Activated CD4-positive, alpha-beta T cell treated with anti-CD3 and anti-CD28 coated beads, Interleukin-2, amount 10 ng/mL, durations not matched to agents 24 days and 14 days (primary cell): ENCODE data around the gene EBF3. TPM values are rescaled to one million over a fixed set of nuclear protein-coding genes. Genes with fewer than 3 reads are reported as not detected.

Experiments used
- DNase-seq: peaks from one replicate; pipeline ENCODE4 v3.0.0; 2022
- H3K27ac Mint-ChIP-seq: one replicate; pipeline ENCODE4 v1.8.0; 2022; ENCODE audit warnings: mild to moderate bottlenecking, mixed read lengths
- H3K27me3 Mint-ChIP-seq: one replicate; pipeline ENCODE4 v1.8.0; 2022; ENCODE audit warnings: mixed read lengths
- H3K36me3 Mint-ChIP-seq: one replicate; pipeline ENCODE4 v1.8.0; 2022; ENCODE audit warnings: low read depth, mild to moderate bottlenecking, mixed read lengths
- H3K4me1 Mint-ChIP-seq: one replicate; pipeline ENCODE4 v1.8.0; 2021; ENCODE audit warnings: mixed read lengths
- H3K4me3 Mint-ChIP-seq: one replicate; pipeline ENCODE4 v1.8.0; 2022; ENCODE audit warnings: mild to moderate bottlenecking, moderate library complexity, mixed read lengths
- H3K9me3 Mint-ChIP-seq: one replicate; pipeline ENCODE4 v1.8.0; 2021; ENCODE audit warnings: mixed read lengths
- intact Hi-C: fragments of 100-400 bp; cut with micrococcal nuclease; formaldehyde crosslinking; loops from one replicate; pipeline ENCODE4 v1.15.1; 2023
- total RNA-seq: library from RNA; stranded (reverse); gene quantifications from 2 replicates; pipeline ENCODE4 v1.2.3, GENCODE V29; 2022

EBF3 gene
- total RNA-seq, 1 donor from 2014 or later, result not detected

- Mint-ChIP-seq H3K4me1 (no peaks in the 10 kb centered on the region), H3K27me3 (peaks cover 4% of the 10 kb centered on the region), H3K4me3 (no peak overlapping the region), H3K36me3 (no peaks in the 10 kb centered on the region), H3K9me3 (no peaks in the 10 kb centered on the region), H3K27ac (no peak overlapping the region)
- no peak for DNase-seq
- intact Hi-C loops, result no loop called here
These were observed 110.5 kb downstream of the EBF3 start for GRCh38 chr10:129853562-129853903.

GRCh38 chr10:129852829-129853561 lies 111.1 kb downstream of the EBF3 start:
- DNase-seq, result no peak
- Mint-ChIP-seq H3K27ac (no peak overlapping the region), H3K4me3 (no peak overlapping the region), H3K4me1 (no peaks in the 10 kb centered on the region), H3K9me3 (no peaks in the 10 kb centered on the region), H3K36me3 (no peaks in the 10 kb centered on the region), H3K27me3 (peaks cover 4% of the 10 kb centered on the region)
- intact Hi-C loops, result no loop called here

- no peaks in the 10 kb centered on the region for H3K9me3 Mint-ChIP-seq
- intact Hi-C loops, result no loop called here
- no peak for DNase-seq
- no peaks in the 10 kb centered on the region for H3K4me1 Mint-ChIP-seq
- no peak overlapping the region for H3K27ac Mint-ChIP-seq
- peaks cover 4% of the 10 kb centered on the region for H3K27me3 Mint-ChIP-seq
- no peaks in the 10 kb centered on the region for H3K36me3 Mint-ChIP-seq
- no peak overlapping the region for H3K4me3 Mint-ChIP-seq
These were observed 112.0 kb downstream of the EBF3 start for GRCh38 chr10:129851941-129852640.

DNA sequence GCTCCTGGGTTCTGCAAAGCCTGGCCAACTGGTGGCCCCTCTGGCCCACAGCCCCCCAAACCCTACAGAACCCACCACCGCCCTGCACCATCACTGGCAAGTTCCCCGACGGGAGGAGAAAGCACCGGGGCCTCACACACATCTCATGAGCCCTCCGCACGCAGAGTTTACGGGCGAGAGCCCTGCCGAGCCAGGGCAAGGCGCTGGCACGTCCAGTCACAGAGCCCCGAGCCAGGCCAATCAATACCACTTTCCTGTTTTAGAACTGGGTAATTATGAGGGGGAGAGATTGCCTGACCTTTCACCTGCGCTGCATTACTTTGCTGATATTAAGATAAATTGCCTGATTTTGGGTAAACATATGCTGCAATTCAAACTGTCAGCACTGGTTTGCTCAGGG lies 113.3 kb downstream of the EBF3 start:
- H3K27me3 Mint-ChIP-seq, result peaks cover 4% of the 10 kb centered on the region
- no peak for DNase-seq
- H3K4me3 Mint-ChIP-seq, result no peak overlapping the region
- no peaks in the 10 kb centered on the region for H3K9me3 Mint-ChIP-seq
- H3K36me3 Mint-ChIP-seq, result no peaks in the 10 kb centered on the region
- no peaks in the 10 kb centered on the region for H3K4me1 Mint-ChIP-seq
- intact Hi-C loops, result no loop called here
- no peak overlapping the region for H3K27ac Mint-ChIP-seq

DNA sequence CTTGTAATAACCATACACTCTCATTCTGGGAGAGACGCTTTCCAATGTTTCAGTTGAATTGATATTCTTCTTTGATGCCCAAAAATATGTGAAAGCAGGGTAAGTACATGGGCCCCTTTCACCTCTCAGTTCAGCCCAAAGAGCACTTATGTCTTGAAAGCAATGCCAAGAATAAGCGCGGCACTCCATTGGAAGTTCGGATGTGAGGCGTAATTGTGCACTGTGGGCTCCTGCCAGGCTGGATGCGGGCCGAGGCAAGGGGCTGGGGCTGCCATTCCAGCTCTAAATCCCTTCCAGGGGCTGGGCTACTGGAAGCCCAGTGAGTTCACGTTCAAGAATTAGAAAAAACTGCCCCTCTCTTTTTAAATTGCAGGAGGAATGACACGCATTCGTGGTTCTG lies 113.8 kb downstream of the EBF3 start:
- Mint-ChIP-seq H3K4me1 (no peaks in the 10 kb centered on the region), H3K4me3 (no peak overlapping the region), H3K27me3 (peaks cover 4% of the 10 kb centered on the region), H3K36me3 (no peaks in the 10 kb centered on the region), H3K27ac (no peak overlapping the region), H3K9me3 (no peaks in the 10 kb centered on the region)
- intact Hi-C loops, result no loop called here
- no peak for DNase-seq

DNA sequence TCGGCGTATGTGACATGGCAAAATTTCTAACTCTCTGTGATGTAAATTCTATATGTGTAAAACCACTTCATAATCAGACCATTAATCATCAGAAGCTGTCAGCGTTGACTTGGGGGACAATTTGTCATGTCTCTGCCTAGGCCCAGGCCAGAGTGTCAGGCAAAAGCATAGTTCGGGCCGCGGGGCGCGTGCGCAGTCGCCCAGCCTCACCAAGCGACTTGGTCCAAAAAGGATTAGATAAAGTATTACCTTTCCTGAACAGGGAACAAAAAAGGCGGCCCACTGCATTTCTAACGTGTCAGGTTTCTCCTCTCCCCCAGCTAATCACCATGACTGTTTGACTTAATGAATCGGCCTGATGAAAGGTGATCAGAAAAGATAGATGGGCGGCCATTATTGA lies 114.2 kb downstream of the EBF3 start:
- no peak for DNase-seq
- intact Hi-C loops, result no loop called here
- H3K4me1 Mint-ChIP-seq, result no peaks in the 10 kb centered on the region
- peaks cover 4% of the 10 kb centered on the region for H3K27me3 Mint-ChIP-seq
- H3K36me3 Mint-ChIP-seq, result no peaks in the 10 kb centered on the region
- H3K27ac Mint-ChIP-seq, result no peak overlapping the region
- no peaks in the 10 kb centered on the region for H3K9me3 Mint-ChIP-seq
- no peak overlapping the region for H3K4me3 Mint-ChIP-seq

GRCh38 chr10:129849452-129849750 lies 114.7 kb downstream of the EBF3 start:
- no peak overlapping the region for H3K4me3 Mint-ChIP-seq
- peaks cover 4% of the 10 kb centered on the region for H3K27me3 Mint-ChIP-seq
- DNase-seq, result no peak
- H3K36me3 Mint-ChIP-seq, result no peaks in the 10 kb centered on the region
- intact Hi-C loops, result no loop called here
- no peaks in the 10 kb centered on the region for H3K9me3 Mint-ChIP-seq
- H3K27ac Mint-ChIP-seq, result no peak overlapping the region
- no peaks in the 10 kb centered on the region for H3K4me1 Mint-ChIP-seq

DNA sequence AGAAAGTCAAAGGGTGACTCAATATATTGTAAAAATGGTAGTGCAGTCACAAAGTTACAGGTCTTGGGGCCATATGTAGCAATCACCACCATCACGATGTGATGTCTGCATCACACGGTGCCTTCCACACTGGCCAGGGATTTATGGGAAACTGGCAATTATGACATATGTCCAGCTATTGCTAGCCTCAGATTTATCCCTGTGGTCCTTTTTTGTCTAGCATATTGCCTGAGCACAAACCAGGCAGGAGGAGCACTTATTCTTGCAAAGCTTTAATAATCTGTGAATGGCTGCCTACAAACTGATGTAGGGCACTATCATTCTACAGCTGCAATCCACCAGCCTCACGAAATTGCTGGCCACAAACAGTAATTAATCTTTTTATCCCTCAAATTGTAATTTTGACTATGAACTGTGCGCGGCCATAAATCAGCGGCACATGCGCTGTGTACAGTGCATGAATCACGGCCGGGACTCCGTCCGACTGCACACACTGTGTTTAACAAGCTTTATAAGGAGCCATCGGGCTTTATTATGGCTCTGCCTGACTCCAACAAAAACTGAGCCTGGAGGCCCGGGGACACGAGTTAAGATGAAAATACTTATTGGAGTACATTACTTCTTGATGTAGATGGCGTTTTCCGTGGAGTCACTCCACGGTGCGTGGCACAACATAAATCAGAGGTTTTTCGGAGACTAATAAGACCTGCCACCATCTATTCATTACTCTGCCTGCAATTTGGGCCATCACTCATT lies 115.2 kb downstream of the EBF3 start:
- Mint-ChIP-seq H3K27ac (no peak overlapping the region), H3K4me3 (no peak overlapping the region), H3K9me3 (no peaks in the 10 kb centered on the region), H3K27me3 (peaks cover 2% of the 10 kb centered on the region), H3K4me1 (no peaks in the 10 kb centered on the region), H3K36me3 (no peaks in the 10 kb centered on the region)
- intact Hi-C loops, result no loop called here
- no peak for DNase-seq

DNA sequence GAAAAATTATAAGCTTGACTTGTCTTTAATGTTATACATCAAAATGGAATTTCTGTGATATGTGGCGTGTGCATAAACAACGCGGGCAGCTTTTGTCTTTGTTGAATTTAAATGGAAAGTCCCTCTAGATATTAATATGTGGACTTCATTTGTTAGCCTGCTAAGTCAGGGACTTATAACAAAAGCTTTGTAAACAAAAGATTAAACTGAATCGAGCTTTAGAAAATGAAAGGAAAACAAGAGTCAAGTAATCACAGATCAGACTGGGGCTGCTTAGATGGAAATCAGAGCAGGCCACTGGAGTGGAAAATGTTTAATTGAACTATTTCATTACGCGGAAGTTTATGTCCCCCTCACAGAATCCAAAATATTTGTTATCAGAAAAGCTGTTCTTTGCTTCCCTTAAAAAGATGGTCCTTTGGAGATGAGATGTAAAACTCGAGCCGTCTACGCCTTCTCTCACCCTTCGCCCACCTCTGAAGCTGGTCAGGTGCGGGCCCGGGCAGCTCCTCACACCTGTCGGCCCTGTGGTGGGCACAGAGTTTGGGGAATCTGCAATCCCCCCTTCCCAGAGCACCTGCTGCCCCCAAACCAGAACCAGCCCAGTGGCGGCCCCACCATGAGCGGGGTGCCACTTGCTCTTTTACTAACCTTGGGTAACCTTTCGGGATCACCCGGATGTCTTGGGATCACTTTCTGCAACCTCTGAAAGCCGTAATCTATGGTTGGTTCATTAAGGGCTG lies 116.2 kb downstream of the EBF3 start:
- H3K9me3 Mint-ChIP-seq, result no peaks in the 10 kb centered on the region
- H3K27ac Mint-ChIP-seq, result no peak overlapping the region
- no peak for DNase-seq
- H3K36me3 Mint-ChIP-seq, result no peaks in the 10 kb centered on the region
- H3K27me3 Mint-ChIP-seq, result no peaks in the 10 kb centered on the region
- H3K4me3 Mint-ChIP-seq, result no peak overlapping the region
- intact Hi-C loops, result no loop called here
- no peaks in the 10 kb centered on the region for H3K4me1 Mint-ChIP-seq

- H3K27ac Mint-ChIP-seq, result no peak overlapping the region
- H3K4me1 Mint-ChIP-seq, result no peaks in the 10 kb centered on the region
- H3K36me3 Mint-ChIP-seq, result no peaks in the 10 kb centered on the region
- H3K27me3 Mint-ChIP-seq, result no peaks in the 10 kb centered on the region
- intact Hi-C loops, result no loop called here
- H3K9me3 Mint-ChIP-seq, result no peaks in the 10 kb centered on the region
- no peak for DNase-seq
- no peak overlapping the region for H3K4me3 Mint-ChIP-seq
These were observed 117.1 kb downstream of the EBF3 start for GRCh38 chr10:129846991-129847391.

- no peak overlapping the region for H3K27ac Mint-ChIP-seq
- intact Hi-C loops, result no loop called here
- H3K4me1 Mint-ChIP-seq, result no peaks in the 10 kb centered on the region
- no peaks in the 10 kb centered on the region for H3K9me3 Mint-ChIP-seq
- H3K4me3 Mint-ChIP-seq, result no peak overlapping the region
- H3K36me3 Mint-ChIP-seq, result no peaks in the 10 kb centered on the region
- no peaks in the 10 kb centered on the region for H3K27me3 Mint-ChIP-seq
- DNase-seq, result no peak
These were observed 118.8 kb downstream of the EBF3 start for GRCh38 chr10:129845111-129845753.

- Mint-ChIP-seq H3K27me3 (no peaks in the 10 kb centered on the region), H3K4me3 (no peak overlapping the region), H3K4me1 (no peaks in the 10 kb centered on the region), H3K9me3 (no peaks in the 10 kb centered on the region), H3K36me3 (no peaks in the 10 kb centered on the region), H3K27ac (no peak overlapping the region)
- DNase-seq, result no peak
- intact Hi-C loops, result no loop called here
These were observed 119.8 kb downstream of the EBF3 start for GRCh38 chr10:129844216-129844766.

GRCh38 chr10:129843702-129844101 lies 120.4 kb downstream of the EBF3 start:
- no peak overlapping the region for H3K4me3 Mint-ChIP-seq
- H3K27ac Mint-ChIP-seq, result no peak overlapping the region
- no peaks in the 10 kb centered on the region for H3K9me3 Mint-ChIP-seq
- no peaks in the 10 kb centered on the region for H3K36me3 Mint-ChIP-seq
- no peaks in the 10 kb centered on the region for H3K4me1 Mint-ChIP-seq
- DNase-seq, result no peak
- no peaks in the 10 kb centered on the region for H3K27me3 Mint-ChIP-seq
- intact Hi-C loops, result no loop called here
